HUDEP-2 (cell line): ENCODE measurements around the gene CLCA2.

Experiments used
- DNase-seq, 76 experiments: peaks; one replicate each; lab custom pipeline; 2025; ENCODE audit not compliant: unreplicated experiment in 76 of 76; lab: John Stamatoyannopoulos, UW

The CLCA2 gene

DNA sequence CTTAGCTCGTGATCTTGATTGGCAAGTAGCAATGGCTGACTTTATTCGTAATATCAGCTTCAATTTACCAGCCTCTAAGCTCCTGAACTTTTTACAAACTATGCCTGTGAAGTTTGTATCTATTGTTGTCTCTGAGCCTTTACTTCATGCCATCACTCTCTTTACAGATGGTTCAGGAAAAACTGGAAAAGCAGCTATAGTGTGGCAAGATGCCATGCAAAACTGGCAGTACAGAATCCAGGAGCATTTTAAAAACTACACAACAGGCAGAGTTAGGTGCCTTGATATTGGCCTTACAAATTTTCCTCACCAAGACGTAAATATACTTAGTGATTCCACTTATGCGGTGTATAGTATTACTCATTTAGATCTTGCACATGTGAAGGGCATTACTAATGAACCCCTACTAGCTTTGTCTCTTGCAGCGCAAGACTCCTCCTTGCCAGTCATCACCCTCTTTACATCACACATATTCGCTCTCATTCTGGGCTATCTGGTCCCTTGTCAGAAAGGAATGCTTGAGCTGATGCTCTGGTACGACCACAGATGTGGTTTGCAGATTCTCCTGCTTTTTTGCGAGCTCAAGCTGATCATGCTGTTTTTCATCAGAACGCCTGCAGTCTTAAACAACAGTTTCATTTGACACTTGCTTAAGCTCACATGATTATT, 81.1 kb downstream of the CLCA2 start:
- no peak for DNase-seq

DNA sequence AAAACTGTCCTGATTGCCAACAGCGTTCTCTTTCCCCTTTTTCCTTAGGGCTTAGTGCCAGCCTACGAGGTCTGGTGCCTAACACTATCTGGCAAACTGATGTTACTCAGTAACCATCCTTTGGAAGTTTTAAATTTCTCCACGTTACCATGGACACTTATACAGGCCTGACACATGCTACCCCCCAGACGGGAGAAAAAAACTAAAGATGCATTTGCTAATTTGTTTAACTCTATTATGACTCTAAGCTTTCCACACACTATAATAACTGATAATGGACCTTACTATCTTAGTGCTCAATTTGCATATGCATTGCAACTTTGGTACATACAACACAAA, 81.6 kb downstream of the CLCA2 start:
- DNase-seq = no peak
